HTR-8/SVneo (cell line): ENCODE measurements around the gene FOXO3.
"Not testable (repeated sequence)": the region's sequence is repeated elsewhere in the genome, so short reads cannot be mapped to it uniquely, and the experiment has no call there.

Experiments used
- DNase-seq: peaks from one replicate; pipeline ENCODE4 v3.0.0; 2011; ENCODE audit warnings: low spot score, mixed read lengths; ENCODE audit not compliant: insufficient read length
- FAIRE-seq: peaks from 2 replicates; lab custom pipeline; 2011; peaks lifted over from hg19 to GRCh38; lab: Jason Lieb, UNC

FOXO3 gene

GRCh38 chr6:108560463-108561308 is at the start of gene FOXO3:
Gene FOXO3 (plus strand): TSS chr6:108560917. CDS start chr6:108561209, 292 bp downstream.
- peak; percentile 63 for DNase-seq
- peak; percentile 68 for FAIRE-seq

- FAIRE-seq = no peak
Measured at GRCh38 chr6:108518714-108519576, 41.8 kb upstream of the FOXO3 start.

GRCh38 chr6:108521616-108522107 is 39.1 kb upstream of the FOXO3 start:
- no peak for FAIRE-seq
- DNase-seq = no peak

More at GRCh38 chr6:108518714-108519576, 41.8 kb upstream of the FOXO3 start:
- no peak for DNase-seq

GRCh38 chr6:108523697-108524096 is 37.0 kb upstream of the FOXO3 start:
- FAIRE-seq = no peak
- no peak for DNase-seq

GRCh38 chr6:108524528-108525248 is 36.0 kb upstream of the FOXO3 start:
- DNase-seq (no peak), FAIRE-seq (no peak)

GRCh38 chr6:108526739-108527174 is 34.0 kb upstream of the FOXO3 start:
- FAIRE-seq = no peak
- DNase-seq = peak; percentile 28

- FAIRE-seq = no peak
- DNase-seq = no peak
Measured at GRCh38 chr6:108528878-108529277, 31.8 kb upstream of the FOXO3 start.

GRCh38 chr6:108531332-108531731 is 29.4 kb upstream of the FOXO3 start:
- FAIRE-seq (no peak), DNase-seq (no peak)

- no peak for FAIRE-seq
- DNase-seq = no peak
Measured at GRCh38 chr6:108535114-108535742, 25.5 kb upstream of the FOXO3 start.

- FAIRE-seq, DNase-seq: not testable (repeated sequence)
Measured at GRCh38 chr6:108535920-108536535, 24.7 kb upstream of the FOXO3 start.

GRCh38 chr6:108541843-108542759 is 18.6 kb upstream of the FOXO3 start:
- no peak for DNase-seq
- peak; percentile 49 for FAIRE-seq

- no peak for FAIRE-seq
- DNase-seq = no peak
Measured at GRCh38 chr6:108543175-108543940, 17.4 kb upstream of the FOXO3 start.

GRCh38 chr6:108544606-108545005 is 16.1 kb upstream of the FOXO3 start:
- DNase-seq = no peak
- no peak for FAIRE-seq

- no peak for FAIRE-seq
- no peak for DNase-seq
Measured at GRCh38 chr6:108546079-108547049, 14.4 kb upstream of the FOXO3 start.

GRCh38 chr6:108549241-108549640 is 11.5 kb upstream of the FOXO3 start:
- DNase-seq (no peak), FAIRE-seq (no peak)

GRCh38 chr6:108549741-108550140 is 11.0 kb upstream of the FOXO3 start:
- no peak for DNase-seq
- no peak for FAIRE-seq
